MCF 10A (cell line): ENCODE data around the gene KISS1. TPM values are rescaled to one million over a fixed set of nuclear protein-coding genes. Genes with fewer than 3 reads are reported as not detected.

Source experiments
- BruUV-seq: library from RNA; stranded (reverse); fragments of 400-500 nt; replicated peaks from 2 replicates; lab custom pipeline; 2021; lab: Mats Ljungman, UMichigan
- CTCF ChIA-PET: fragments of 300-600 bp; sonication (Branson Sonifier 250); formaldehyde crosslinking; extraction: SDS; loops from one replicate; lab custom pipeline; 2021; ENCODE audit warnings: antibody characterized with exemption, inconsistent platforms; lab: Yijun Ruan, JAX
- POLR2A ChIA-PET: fragments of 300-600, 350-650 bp; sonication (Branson Sonifier 250); formaldehyde crosslinking; extraction: SDS; loops from one replicate; lab custom pipeline; 2020; ENCODE audit warnings: antibody characterized with exemption, inconsistent platforms; lab: Yijun Ruan, JAX
- DNase-seq: peaks from one replicate; pipeline ENCODE4 v3.0.0-alpha.2; 2018; ENCODE audit not compliant: unreplicated experiment
- H3K27ac Mint-ChIP-seq: one replicate; pipeline ENCODE4 v1.8.0; 2022; ENCODE audit warnings: mild to moderate bottlenecking, low read depth, mixed read lengths; ENCODE audit not compliant: unreplicated experiment
- H3K27me3 Mint-ChIP-seq: one replicate; pipeline ENCODE4 v1.8.0; 2022; ENCODE audit warnings: mixed read lengths; ENCODE audit not compliant: insufficient read depth, unreplicated experiment
- H3K36me3 Mint-ChIP-seq: one replicate; pipeline ENCODE4 v1.8.0; 2022; ENCODE audit warnings: mild to moderate bottlenecking, moderate library complexity, mixed read lengths; ENCODE audit not compliant: insufficient read depth, unreplicated experiment
- H3K4me1 Mint-ChIP-seq: one replicate; pipeline ENCODE4 v1.8.0; 2022; ENCODE audit warnings: mixed read lengths; ENCODE audit not compliant: insufficient read depth, unreplicated experiment
- H3K4me3 Mint-ChIP-seq: one replicate; pipeline ENCODE4 v1.8.0; 2022; ENCODE audit warnings: mild to moderate bottlenecking, moderate library complexity, mixed read lengths; ENCODE audit not compliant: unreplicated experiment
- H3K9me3 Mint-ChIP-seq: one replicate; pipeline ENCODE4 v1.8.0; 2022; ENCODE audit warnings: mixed read lengths; ENCODE audit not compliant: unreplicated experiment
- intact Hi-C: fragments of 100-400 bp; cut with micrococcal nuclease; formaldehyde crosslinking; loops from 2 replicates; pipeline ENCODE4 v1.14.1; 2022
- total RNA-seq: library from RNA; stranded (reverse); gene quantifications from 2 replicates; pipeline ENCODE4 v1.2.3, GENCODE V29; 2022
- TF ChIP-seq, protein P1 (sequence below): fragments of 200-600 bp; IDR thresholded peaks from one replicate; pipeline ENCODE4 v1.8.0; 2022; ENCODE audit warnings: antibody characterized with exemption, mild to moderate bottlenecking; ENCODE audit not compliant: unreplicated experiment

Gene KISS1
- total RNA-seq, 1 experiment from 2014 or later, result not detected

DNA sequence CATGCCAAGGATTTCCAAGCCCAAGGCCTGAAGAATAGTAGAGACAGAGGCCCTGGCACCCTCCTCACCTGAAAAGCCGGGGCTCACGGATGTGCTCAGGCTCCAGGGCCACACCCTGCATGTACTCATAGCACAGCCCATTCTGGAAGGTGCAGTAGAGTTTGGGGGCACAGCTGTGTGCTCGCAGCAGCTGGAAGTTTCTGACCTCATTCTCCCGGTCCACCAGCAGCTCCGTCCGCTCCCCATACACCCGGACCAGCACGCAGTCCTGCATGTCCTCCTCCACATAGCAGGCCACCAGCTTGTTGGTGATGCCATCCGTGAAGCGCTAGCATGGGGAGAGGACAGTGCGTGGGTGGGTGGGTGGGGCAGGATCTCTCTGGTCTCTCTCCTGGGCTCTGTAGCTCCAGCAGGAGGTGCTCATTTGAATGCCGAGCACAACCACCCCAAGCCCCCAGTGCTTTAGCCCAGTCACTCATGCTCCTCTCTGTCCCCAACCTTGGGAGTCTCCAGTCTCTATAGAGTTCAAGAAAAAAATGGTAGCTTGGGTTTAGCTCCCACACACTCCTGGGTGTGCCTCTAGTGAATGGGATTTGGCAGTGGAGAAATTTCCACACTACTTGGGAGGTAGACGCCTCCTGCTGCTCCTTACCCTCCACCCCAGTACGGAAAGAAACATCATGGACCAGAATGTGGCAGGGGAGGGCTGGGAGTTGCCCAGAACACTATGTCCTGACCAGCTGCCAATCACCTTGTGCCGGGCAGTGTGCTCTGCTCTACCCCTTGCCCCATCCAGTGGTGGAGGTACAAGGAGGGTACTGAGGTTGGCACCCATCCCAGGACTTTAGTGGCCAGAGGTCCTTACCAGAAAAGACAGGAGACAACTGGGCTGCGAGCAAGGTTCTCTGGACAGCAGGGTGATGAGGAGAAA, 46.4 kb downstream of the KISS1 start:
- CTCF ChIA-PET, result interaction anchor here (0.5 to 6.2 kb wide), 15 partner anchors 10 to 1618 kb away, joined by 3 to 89 read pairs (median 4); no protein-coding TSS in a partner anchor
- H3K27ac Mint-ChIP-seq, result peak overlapping the region; percentile 78
- H3K27me3 Mint-ChIP-seq, result no peaks in the 10 kb centered on the region
- POLR2A ChIA-PET, result interaction anchor here (1.2 to 3.0 kb wide), 7 partner anchors 9 to 356 kb away, joined by 3 to 20 read pairs (median 6); no protein-coding TSS in a partner anchor
- no TSS peak for BruUV-seq
- DNase-seq, result peak; percentile 66
- TF ChIP-seq, protein P1, sequence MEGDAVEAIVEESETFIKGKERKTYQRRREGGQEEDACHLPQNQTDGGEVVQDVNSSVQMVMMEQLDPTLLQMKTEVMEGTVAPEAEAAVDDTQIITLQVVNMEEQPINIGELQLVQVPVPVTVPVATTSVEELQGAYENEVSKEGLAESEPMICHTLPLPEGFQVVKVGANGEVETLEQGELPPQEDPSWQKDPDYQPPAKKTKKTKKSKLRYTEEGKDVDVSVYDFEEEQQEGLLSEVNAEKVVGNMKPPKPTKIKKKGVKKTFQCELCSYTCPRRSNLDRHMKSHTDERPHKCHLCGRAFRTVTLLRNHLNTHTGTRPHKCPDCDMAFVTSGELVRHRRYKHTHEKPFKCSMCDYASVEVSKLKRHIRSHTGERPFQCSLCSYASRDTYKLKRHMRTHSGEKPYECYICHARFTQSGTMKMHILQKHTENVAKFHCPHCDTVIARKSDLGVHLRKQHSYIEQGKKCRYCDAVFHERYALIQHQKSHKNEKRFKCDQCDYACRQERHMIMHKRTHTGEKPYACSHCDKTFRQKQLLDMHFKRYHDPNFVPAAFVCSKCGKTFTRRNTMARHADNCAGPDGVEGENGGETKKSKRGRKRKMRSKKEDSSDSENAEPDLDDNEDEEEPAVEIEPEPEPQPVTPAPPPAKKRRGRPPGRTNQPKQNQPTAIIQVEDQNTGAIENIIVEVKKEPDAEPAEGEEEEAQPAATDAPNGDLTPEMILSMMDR, result no peak
- peaks cover under 1% of the 10 kb centered on the region for H3K36me3 Mint-ChIP-seq
- peak overlapping the region; percentile 68 for H3K4me3 Mint-ChIP-seq
- H3K4me1 Mint-ChIP-seq, result peaks cover 59% of the 10 kb centered on the region
- intact Hi-C loops, result no loop called here
- no peaks in the 10 kb centered on the region for H3K9me3 Mint-ChIP-seq

DNA sequence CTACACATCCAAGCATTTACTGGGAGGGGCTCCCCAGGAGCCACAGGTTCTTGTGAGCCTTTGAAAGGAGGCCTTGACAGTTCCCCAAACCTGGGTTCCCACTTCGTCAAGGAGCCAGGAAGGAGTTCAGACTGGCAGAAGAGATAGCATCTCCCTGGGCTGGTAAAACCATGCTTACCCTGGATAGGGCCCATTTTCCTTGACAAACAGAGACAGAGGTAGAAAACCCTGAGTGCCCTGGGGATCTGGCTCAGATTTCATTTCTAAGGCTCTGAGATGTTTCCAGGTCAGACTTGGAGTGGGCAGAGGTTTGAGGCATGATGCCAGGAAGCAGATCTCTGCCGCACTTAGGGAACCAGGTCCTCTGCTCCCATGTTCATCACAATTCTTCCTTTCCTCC, 47.2 kb downstream of the KISS1 start:
- no peaks in the 10 kb centered on the region for H3K27me3 Mint-ChIP-seq
- intact Hi-C loops, result no loop called here
- H3K27ac Mint-ChIP-seq, result no peak overlapping the region
- CTCF ChIA-PET, result interaction anchor here (0.7 to 3.9 kb wide), 3 partner anchors 11 to 20 kb away, joined by 4 to 40 read pairs (median 4); no protein-coding TSS in a partner anchor
- POLR2A ChIA-PET, result interaction anchor here (1.2 kb wide), 1 partner anchor 357 kb away, joined by 3 read pairs; no protein-coding TSS in a partner anchor
- DNase-seq, result peak; percentile 31
- TF ChIP-seq, protein P1, result no peak
- H3K4me1 Mint-ChIP-seq, result peaks cover 61% of the 10 kb centered on the region
- peak overlapping the region; percentile 68 for H3K4me3 Mint-ChIP-seq
- peaks cover 6% of the 10 kb centered on the region for H3K36me3 Mint-ChIP-seq
- no peaks in the 10 kb centered on the region for H3K9me3 Mint-ChIP-seq
- BruUV-seq, result TSS peak; percentile 16

DNA sequence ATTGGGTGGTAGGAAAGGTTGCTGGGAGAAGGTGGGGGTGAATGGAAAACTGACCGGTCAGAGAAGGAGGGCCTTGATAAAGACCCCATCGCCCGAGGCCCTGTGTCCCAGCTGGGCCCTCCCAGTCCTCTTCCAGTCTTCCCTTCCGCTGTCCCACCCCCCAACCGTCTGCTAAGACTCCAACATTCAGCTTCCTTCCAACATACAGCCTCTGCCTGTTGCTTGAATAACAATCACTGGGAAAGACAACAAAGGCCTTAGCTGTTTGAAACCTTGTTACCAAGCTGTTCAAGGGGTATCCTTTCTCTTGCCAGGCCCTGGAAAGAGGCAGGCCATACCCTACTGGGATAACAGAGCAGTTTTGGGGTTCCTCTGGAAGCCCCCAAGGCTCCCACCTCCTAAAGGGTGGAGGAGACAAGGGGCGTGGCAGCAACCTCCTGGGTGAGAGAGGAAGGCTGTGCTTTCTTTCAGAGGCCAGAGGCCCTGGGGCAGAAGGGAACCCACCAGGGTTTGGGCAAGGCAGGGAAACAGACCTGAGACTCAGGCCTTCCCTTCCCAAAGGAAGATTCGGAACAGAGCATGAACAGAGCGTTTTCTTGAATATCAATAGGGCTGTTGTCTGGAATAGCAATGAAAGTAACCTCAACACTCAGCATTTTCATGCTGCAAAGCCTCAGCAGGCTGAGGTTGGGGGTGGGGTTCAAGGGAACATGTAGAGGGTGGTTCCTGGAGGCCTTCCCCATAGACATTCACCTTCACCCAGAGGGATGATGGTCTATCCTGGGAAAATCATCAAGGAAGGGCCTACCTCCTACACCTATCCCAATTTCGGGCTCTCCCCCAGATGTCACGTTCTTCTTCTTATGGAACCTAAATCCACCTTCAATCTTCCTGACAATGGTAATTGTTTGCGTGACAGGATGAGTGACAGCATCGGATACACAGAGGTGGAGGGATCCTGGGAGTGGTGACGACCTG, 48.6 kb downstream of the KISS1 start:
- ChIA-PET POLR2A (interaction anchor here (0.7 to 0.9 kb wide), 2 partner anchors 11 to 15 kb away, joined by 3 to 4 read pairs; no protein-coding TSS in a partner anchor), CTCF (interaction anchor here (0.5 to 0.8 kb wide), 4 partner anchors 9 to 636 kb away, joined by 3 to 5 read pairs (median 3); no protein-coding TSS in a partner anchor)
- intact Hi-C loops, result no loop called here
- no peak for DNase-seq
- H3K27ac Mint-ChIP-seq, result no peak overlapping the region
- H3K9me3 Mint-ChIP-seq, result no peaks in the 10 kb centered on the region
- peak overlapping the region; percentile 9 for H3K4me3 Mint-ChIP-seq
- TF ChIP-seq, protein P1, result no peak
- H3K4me1 Mint-ChIP-seq, result peaks cover 57% of the 10 kb centered on the region
- peaks cover 7% of the 10 kb centered on the region for H3K36me3 Mint-ChIP-seq
- BruUV-seq, result no TSS peak
- H3K27me3 Mint-ChIP-seq, result no peaks in the 10 kb centered on the region
